ENCODE data around the gene KCNH5. TPM values are rescaled to one million over a fixed set of nuclear protein-coding genes. Genes with fewer than 3 reads are reported as not detected.

KCNH5 gene
- total RNA-seq, 2 experiments from 2014 or later: not detected

- Mint-ChIP-seq H3K9me3 (no peaks in the 10 kb centered on the region), H3K27ac (no peak overlapping the region), H3K27me3 (peaks cover 1% of the 10 kb centered on the region), H3K4me3 (no peak overlapping the region), H3K36me3 (ENCODE audit: low read depth) (no peaks in the 10 kb centered on the region), H3K4me1 (ENCODE audit: low read depth) (no peaks in the 10 kb centered on the region)
- DNase-seq: no peak
- TF ChIP-seq CTCF (IDR thresholded peaks at IDR 0.05): no peak
- ATAC-seq: no peak
- intact Hi-C loops (cut with micrococcal nuclease): no loop called here
- ChIA-PET CTCF (no interaction called here), POLR2A (no interaction called here)
Observed at GRCh38 chr14:62674563-62675237, 370.6 kb downstream of the KCNH5 start.

GRCh38 chr14:62673014-62673755 is 372.1 kb downstream of the KCNH5 start:
- Mint-ChIP-seq H3K27me3 (peaks cover 1% of the 10 kb centered on the region), H3K36me3 (ENCODE audit: low read depth) (no peaks in the 10 kb centered on the region), H3K9me3 (no peaks in the 10 kb centered on the region), H3K4me1 (ENCODE audit: low read depth) (no peaks in the 10 kb centered on the region), H3K27ac (no peak overlapping the region), H3K4me3 (no peak overlapping the region)
- CTCF ChIA-PET: no interaction called here
- ATAC-seq (no peak), DNase-seq (no peak)
- TF ChIP-seq CTCF (IDR thresholded peaks at IDR 0.05): no peak
- intact Hi-C loops (cut with micrococcal nuclease): no loop called here
- POLR2A ChIA-PET: no interaction called here

GRCh38 chr14:62670526-62670925 is 374.7 kb downstream of the KCNH5 start:
- CTCF ChIA-PET: no interaction called here
- intact Hi-C loops (cut with micrococcal nuclease): no loop called here
- TF ChIP-seq CTCF (IDR thresholded peaks at IDR 0.05): no peak
- H3K27ac Mint-ChIP-seq: no peak overlapping the region
- no peak for DNase-seq
- H3K27me3 Mint-ChIP-seq: peaks cover 1% of the 10 kb centered on the region
- H3K9me3 Mint-ChIP-seq: no peaks in the 10 kb centered on the region
- no peak for ATAC-seq
- H3K4me1 Mint-ChIP-seq (ENCODE audit: low read depth): no peaks in the 10 kb centered on the region
- H3K4me3 Mint-ChIP-seq: no peak overlapping the region
- POLR2A ChIA-PET: no interaction called here
- H3K36me3 Mint-ChIP-seq (ENCODE audit: low read depth): no peaks in the 10 kb centered on the region

- DNase-seq: no peak
- no peak overlapping the region for H3K27ac Mint-ChIP-seq
- H3K4me1 Mint-ChIP-seq (ENCODE audit: low read depth): no peaks in the 10 kb centered on the region
- no peak for TF ChIP-seq CTCF (IDR thresholded peaks at IDR 0.05)
- H3K9me3 Mint-ChIP-seq: no peaks in the 10 kb centered on the region
- intact Hi-C loops (cut with micrococcal nuclease): no loop called here
- ATAC-seq: no peak
- H3K36me3 Mint-ChIP-seq (ENCODE audit: low read depth): no peaks in the 10 kb centered on the region
- no peak overlapping the region for H3K4me3 Mint-ChIP-seq
- POLR2A ChIA-PET: no interaction called here
- CTCF ChIA-PET: no interaction called here
- H3K27me3 Mint-ChIP-seq: peaks cover 1% of the 10 kb centered on the region
Observed at GRCh38 chr14:62667421-62667914, 377.8 kb downstream of the KCNH5 start.

GRCh38 chr14:62665286-62665685 is 380.0 kb downstream of the KCNH5 start:
- Mint-ChIP-seq H3K9me3 (peaks cover 4% of the 10 kb centered on the region), H3K4me1 (ENCODE audit: low read depth) (no peaks in the 10 kb centered on the region), H3K4me3 (no peak overlapping the region), H3K36me3 (ENCODE audit: low read depth) (no peaks in the 10 kb centered on the region), H3K27ac (no peak overlapping the region), H3K27me3 (no peaks in the 10 kb centered on the region)
- no peak for DNase-seq
- no peak for ATAC-seq
- POLR2A ChIA-PET: no interaction called here
- intact Hi-C loops (cut with micrococcal nuclease): no loop called here
- no peak for TF ChIP-seq CTCF (IDR thresholded peaks at IDR 0.05)
- CTCF ChIA-PET: no interaction called here

Measured in activated CD8-positive, alpha-beta T cell treated with anti-CD3 and anti-CD28 coated beads for 36 hours (primary cell).